HG03439 (cell line): ENCODE measurements around the gene RHBDF2.

Experiments
- ATAC-seq: cut with Tn5 transposase; IDR thresholded peaks from one replicate; pipeline ENCODE4 v1.9.1; 2021; ENCODE audit warnings: mild to moderate bottlenecking, moderate library complexity; ENCODE audit not compliant: unreplicated experiment

Gene RHBDF2

DNA sequence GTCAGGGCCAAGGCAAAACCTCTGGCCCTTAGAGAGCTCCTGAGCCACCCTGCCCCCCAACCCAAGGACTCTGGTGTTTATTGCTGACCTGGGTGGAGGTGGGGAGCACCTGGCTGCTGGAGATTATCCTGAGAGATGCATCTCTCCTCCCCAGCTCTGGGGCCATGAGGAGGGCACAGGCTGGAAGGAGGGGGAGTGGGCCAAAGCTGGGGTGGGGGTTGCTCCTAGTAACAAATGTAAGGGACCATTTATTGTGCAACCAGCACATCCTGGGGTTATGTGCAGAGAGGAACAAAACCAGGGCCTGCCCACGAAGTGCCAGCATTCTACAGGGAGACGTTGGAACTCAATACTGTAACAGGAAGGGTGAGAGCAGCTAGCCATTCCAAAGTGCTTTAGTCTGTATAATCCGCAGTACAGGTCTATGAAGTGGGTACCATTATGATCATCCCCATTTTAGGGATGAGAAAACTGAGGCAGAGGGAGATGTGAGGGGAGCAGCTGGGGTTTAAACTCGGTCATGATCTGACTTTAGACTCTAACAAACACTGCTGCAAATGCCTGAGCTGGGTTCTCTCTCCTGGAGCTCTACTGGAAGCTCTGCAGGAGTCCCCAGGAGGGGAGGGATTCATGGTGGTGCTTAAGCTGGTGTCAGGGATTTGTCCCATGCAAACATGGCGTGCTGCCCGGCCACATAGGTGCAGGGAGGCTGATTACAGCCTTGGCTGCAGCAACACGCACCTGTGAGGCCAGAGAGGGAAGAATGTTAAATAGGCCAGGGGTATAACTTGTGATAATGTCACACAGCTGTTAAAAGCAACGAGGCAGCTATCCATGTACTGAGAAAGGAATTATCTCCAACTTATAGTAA lies 1.4 kb upstream of the RHBDF2 start:
- no peak for ATAC-seq

DNA sequence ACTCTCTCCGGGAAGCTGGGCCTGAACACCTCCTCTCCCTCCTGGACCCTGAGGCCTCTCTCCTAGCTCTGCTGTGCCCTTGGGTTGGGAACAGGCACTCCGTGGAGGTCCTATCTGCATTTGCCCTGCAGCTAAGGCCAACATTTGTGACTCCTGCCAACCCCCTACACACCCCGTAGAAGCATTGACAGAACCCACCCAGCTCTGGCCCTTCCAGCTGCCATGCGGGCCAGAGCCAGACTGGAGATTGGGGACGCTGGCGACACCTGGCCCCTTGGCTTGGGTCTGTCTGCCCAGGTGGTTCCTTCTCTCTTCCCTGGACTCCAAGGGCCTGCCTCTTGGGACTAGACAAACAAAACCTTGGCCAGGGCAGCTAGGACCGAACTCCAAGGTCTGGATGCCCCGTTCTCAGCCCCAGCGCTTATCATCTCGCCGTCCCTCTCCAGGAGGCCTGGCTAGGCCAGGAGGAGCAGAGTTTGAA lies 644 bp upstream of the RHBDF2 start:
- no peak for ATAC-seq

DNA sequence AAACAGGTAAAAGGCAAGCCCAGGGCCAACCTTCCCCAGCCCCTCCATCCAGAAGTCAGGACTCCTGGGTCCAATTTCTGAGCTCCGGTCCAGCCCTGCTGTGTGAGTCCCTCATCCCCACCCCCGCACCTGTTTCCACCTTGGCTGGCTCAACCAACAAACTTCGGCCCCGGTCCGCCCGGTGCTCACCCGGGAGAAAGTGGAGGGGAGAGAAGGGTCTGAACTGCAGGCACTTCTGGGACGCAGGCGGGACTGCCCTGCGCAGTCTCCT lies 541 bp downstream of the RHBDF2 start:
- ATAC-seq: peak; percentile 4

GRCh38 chr17:76500074-76500746 lies 1.0 kb downstream of the RHBDF2 start:
- ATAC-seq: no peak

- no peak for ATAC-seq
These were observed 2.0 kb downstream of the RHBDF2 start for GRCh38 chr17:76499267-76499667.

GRCh38 chr17:76498876-76499251 lies 2.4 kb downstream of the RHBDF2 start:
- no peak for ATAC-seq

- no peak for ATAC-seq
These were observed 3.0 kb downstream of the RHBDF2 start for GRCh38 chr17:76497979-76498875.

DNA sequence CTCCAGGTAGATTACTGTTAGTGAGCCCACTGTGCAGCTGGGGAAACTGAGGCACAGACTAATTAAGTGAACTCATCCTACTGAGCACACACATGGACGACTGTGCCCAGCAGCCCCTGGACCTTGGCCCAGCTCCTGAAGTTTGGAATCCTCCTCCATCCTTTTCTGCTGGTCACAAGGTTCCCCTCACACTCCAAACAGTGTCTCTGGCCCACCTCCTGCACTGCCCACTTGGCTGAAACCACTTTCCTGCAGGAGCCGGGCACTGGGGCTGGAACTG lies 3.6 kb downstream of the RHBDF2 start:
- no peak for ATAC-seq

DNA sequence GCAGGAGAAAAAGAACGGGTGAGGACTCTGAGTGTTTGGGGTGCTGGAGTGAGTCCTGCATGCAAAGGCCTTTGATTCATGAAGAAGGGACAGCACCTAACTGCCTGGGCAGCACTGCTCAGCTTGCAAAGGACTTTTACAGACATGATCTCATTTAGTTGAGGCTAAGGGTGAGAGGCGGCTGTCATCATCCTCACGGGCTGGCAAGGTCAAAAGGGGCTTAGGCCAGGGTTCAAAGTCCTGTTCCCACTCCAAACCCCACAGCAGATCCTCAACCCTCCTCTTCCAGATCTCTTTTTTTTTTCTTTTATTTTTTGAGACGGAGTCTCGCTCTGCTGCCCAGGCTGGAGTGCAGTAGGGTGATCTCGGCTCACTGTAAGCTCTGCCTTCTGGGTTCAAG lies 4.8 kb downstream of the RHBDF2 start:
- no peak for ATAC-seq

DNA sequence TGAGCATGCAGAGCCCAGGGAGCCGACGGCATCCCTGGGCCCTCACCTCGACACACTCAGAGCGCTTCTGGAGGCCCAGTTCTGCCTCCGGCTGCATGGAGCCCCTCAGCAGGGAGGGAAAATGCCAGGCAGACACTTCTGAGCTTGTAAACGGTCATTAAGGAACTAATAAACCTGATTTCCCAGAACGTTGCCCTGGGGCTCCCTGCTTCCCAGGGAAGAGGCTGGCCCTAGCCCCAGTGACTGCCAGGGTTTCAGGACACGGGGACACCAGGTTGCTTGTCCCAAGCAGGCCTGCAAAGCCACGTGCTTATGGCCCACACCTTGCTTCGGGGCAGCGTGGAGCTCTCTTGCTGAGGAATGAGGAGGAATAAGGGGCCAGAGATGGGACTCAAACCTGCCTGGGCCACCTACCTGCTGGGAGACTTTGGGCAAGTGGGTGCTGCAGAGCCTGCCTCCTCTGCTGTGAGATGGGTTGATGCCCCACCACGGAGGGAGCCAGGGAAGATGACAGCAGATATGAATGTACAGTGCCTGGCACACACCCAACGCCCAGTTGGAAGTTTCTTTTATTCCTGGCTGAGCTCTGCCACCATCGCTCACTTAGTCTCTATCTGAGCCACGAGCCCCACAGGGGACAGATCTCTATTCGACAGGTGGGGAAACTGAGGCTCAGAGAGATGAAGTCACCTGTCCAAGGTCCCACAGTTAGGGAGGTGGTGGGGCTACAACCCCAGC lies 5.4 kb downstream of the RHBDF2 start:
- ATAC-seq: no peak

GRCh38 chr17:76493505-76494167 lies 7.6 kb downstream of the RHBDF2 start:
- ATAC-seq: no peak

DNA sequence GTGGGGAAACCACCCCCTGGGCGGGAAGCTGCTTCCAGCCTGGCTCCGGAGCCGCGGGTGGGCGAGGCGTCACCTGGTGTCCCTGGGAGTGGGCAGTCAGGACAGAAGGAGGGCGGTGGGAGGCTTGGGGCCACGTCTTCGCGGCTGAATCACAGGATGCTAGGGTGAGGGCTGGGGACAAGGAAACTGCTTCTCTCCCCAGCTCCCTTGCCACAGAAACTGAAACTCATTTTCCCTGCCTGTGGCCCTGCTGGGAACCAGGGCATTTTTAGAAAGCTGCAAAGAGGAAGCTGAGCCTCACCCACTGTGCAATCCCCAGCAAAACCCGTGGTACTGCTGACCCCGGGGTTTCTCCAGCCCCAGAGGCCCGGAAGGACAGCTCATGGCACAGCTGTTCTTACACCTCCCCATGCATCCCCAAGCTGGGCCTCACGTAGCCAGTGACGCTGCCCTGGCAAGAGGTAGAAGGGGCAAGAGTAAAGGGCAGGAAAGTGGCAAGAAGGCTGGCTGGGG lies 8.2 kb downstream of the RHBDF2 start:
- ATAC-seq: peak; percentile 36

DNA sequence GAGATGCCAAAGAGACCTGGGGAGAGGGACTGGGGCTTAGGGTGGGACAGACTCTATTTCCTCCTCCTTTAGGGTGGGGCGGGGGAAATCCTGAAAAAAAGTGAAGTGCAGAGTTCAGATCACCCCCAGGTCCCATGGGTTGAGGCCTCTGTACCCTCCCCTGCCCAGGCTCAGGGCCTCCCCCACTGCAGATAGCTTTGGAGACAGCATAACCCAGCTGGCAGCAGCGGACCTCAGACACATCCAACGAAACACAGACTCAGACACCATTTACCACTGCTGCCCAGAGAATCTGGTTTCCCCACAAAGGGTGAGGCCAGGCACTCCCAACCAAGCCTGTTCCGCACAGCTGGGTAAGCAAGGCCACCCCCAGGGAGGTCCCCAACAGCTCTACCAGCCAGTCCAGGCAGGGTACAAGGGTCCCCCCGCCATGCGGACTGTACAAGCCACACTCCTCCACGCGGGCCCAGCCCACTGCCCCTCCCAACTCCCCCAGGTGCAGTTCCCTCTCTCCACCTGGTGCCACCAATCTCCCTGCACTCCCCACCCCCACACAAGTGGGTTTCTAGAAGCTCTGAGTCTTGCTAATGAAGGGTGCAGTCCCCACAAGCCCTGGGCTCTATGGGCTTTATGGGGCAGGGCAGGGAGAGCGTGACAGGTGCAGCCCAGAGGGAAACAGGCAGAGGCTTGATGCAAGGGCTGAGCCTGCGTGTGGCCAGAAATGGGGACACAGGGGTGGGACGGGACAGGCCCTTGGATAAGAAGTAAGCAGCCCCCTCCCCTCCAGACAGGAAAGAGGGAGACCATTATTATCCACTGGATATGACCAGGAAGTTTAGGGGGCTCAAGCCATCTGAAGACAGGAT lies 8.9 kb downstream of the RHBDF2 start:
- ATAC-seq: peak; percentile 41

DNA sequence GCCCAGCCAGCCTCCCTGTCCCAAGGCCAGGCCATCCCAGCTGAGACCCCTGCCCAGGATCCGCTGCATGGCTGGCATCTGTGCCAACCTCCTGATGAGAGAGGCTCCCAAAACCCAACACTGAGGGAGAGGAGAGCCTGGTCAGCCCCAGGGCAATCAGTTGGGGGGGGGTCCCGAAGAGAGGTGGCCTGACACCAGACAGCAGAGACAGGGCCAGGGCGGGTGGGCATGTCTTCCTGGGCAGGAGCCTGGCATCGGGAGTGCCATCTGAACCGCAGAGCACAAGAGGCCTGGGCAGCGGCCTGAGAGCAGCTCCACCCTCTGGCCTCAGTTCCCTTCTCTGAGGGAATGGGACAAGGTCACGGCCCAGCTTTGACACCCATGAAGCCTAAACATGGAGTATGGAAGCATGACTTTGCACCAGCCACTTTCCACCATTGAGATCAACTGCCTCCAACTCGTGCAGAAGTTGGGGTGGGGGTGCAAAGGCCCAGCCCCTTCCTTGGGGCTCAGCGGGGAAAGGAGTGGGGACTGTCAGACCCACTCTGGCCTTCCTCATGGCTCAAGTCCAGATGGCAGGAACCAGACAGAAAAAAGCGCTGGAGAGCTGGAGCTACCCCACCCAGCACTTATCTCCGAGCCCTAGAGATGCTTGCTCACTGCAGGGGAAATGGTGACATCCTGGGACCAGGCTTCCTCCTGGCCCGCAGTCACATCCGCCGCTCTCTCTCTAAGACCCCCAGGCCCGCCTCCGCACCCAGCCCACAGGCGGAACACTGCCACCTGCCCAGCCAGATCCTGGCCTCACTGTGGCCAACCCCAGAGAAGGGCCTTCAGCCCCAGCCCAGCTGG lies 9.7 kb downstream of the RHBDF2 start:
- no peak for ATAC-seq

DNA sequence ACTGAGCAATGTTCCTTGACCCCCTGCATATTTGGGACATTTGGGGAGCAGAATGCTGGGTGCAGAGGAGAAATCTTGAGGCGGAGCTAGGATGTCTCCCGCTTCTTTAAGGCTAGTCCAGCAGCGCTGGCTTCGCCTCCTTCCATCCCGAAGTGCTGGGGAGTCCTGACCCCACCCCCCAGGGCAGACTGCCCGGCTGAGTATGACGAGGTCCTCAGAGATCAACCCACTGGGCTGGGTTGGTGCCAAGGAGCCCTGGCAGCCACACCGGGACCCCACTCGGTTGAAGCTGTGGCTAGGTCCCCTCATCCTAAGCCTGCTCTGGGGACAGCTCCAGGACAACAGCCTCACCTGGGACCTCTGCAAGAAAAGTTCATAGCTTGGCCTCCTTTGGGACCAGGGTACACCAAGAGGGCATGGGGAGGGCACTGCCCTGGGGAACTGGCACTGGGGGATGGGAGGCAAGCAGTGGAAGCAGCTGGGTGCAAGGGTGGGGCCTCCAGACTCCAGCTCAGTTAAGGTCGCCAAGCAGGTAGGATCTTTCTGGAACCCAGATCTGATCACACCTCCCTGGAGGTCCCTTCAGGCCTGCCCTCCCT lies 11.0 kb downstream of the RHBDF2 start:
- no peak for ATAC-seq

GRCh38 chr17:76487451-76488192 lies 13.6 kb downstream of the RHBDF2 start:
- no peak for ATAC-seq

DNA sequence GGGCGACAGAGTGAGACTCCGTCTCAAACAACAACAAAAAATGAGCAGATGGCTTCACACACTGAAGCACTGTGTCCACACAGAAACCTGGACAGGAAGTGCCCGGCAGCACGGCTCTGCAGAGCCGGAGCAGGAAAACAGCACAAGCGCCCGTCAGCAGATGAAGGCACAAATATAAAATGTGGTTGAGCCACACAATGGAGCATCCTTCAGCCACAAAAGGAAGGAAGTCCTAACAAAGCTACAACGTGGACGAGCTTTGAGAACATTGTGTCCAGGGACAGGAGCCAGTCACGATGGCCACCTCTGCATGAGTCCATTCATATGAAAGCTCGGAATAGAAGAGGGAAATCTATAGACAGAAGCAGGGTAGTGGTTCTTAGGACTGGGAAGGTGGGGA lies 15.7 kb downstream of the RHBDF2 start:
- ATAC-seq: no peak
